ENCODE results near the gene MOGAT2.

DNA sequence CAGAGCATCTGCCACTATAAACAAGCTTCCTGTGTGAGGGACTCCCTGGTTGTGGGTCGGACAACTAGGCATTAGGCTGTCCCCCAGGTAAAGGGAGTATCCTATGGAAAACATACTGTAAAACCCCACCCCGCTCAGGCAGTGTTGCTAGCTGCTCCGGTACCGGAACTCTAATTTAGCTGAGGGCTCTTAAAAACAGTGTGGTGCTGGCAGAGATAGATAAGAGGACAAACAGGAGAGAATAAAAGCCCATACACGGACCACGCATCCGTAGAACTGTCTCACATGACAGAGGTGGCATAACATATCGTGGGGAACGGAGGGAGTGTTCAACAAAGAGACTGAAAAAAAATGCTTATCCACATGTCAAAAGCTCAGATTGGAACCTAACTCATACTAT, 3.4 kb upstream of the MOGAT2 start:
- TF ChIP-seq, protein P1, sequence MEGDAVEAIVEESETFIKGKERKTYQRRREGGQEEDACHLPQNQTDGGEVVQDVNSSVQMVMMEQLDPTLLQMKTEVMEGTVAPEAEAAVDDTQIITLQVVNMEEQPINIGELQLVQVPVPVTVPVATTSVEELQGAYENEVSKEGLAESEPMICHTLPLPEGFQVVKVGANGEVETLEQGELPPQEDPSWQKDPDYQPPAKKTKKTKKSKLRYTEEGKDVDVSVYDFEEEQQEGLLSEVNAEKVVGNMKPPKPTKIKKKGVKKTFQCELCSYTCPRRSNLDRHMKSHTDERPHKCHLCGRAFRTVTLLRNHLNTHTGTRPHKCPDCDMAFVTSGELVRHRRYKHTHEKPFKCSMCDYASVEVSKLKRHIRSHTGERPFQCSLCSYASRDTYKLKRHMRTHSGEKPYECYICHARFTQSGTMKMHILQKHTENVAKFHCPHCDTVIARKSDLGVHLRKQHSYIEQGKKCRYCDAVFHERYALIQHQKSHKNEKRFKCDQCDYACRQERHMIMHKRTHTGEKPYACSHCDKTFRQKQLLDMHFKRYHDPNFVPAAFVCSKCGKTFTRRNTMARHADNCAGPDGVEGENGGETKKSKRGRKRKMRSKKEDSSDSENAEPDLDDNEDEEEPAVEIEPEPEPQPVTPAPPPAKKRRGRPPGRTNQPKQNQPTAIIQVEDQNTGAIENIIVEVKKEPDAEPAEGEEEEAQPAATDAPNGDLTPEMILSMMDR (conservative IDR thresholded peaks at IDR 0.05) = no peak
- no peak for TF ChIP-seq ZFX (IDR thresholded peaks at IDR 0.05)

Data from C4-2B (cell line).